K562 (cell line): ENCODE measurements around the gene MLX. TPM values are rescaled to one million over a fixed set of nuclear protein-coding genes. Genes with fewer than 3 reads are reported as not detected.

Experiments
- BACH1 ChIP-seq: fragments of 200-800 bp; sonication (Bioruptor generic); IDR thresholded peaks from 2 replicates; pipeline ENCODE4 v1.6.1; 2016; ENCODE audit warnings: missing genetic modification characterization, missing compliant biosample characterization
- CBFA2T2 ChIP-seq: fragments of 450-650 bp; conservative IDR thresholded peaks from 2 replicates; pipeline ENCODE4 v1.6.1; 2017; ENCODE audit warnings: mild to moderate bottlenecking
- CEBPB ChIP-seq: fragments of 450-650 bp; IDR thresholded peaks from 2 replicates; pipeline ENCODE4 v1.6.1; 2016; ENCODE audit warnings: missing genetic modification characterization, missing compliant biosample characterization
- CEBPZ ChIP-seq: fragments of 150-350 bp; IDR thresholded peaks from 2 replicates; pipeline ENCODE4 v1.6.1; 2014; ENCODE audit warnings: low read depth, mild to moderate bottlenecking, low read length, borderline replicate concordance
- KDM5B ChIP-seq: fragments of 200-600 bp; sonication (generic); IDR thresholded peaks from 2 replicates; pipeline ENCODE4 v1.6.1; 2012; ENCODE audit warnings: low read depth, mild to moderate bottlenecking, moderate library complexity, low read length, control low read depth, inconsistent platforms; ENCODE audit not compliant: insufficient replicate concordance
- MAFK ChIP-seq: IDR thresholded peaks from 2 replicates; pipeline ENCODE4 v1.6.1; 2011; ENCODE audit warnings: low read length, improper control_type of control experiment
- NR2C2 ChIP-seq, 2 experiments: fragments of 200-800 bp in 1 of 2; sonication (Bioruptor generic) in 1 of 2; sonication (generic) in 1 of 2; formaldehyde crosslinking in 1 of 2; IDR thresholded peaks; 2 replicates each; pipeline versions ENCODE4 v1.6.1 to v1.8.0; 2016 to 2022; ENCODE audit warnings: mild to moderate bottlenecking in 1 of 2, missing compliant biosample characterization in 1 of 2, missing genetic modification characterization in 1 of 2, missing genetic modification reagents in 1 of 2
- SPI1 ChIP-seq: IDR thresholded peaks from 2 replicates; pipeline ENCODE4 v1.6.1; 2011; ENCODE audit warnings: low read depth, low read length, control low read depth, borderline replicate concordance
- SRF ChIP-seq, 2 experiments: fragments of 250-450, 450-650 bp in 1 of 2; sonication (Bioruptor Pico) in 1 of 2; sonication (generic) in 1 of 2; formaldehyde crosslinking; IDR thresholded peaks; 2 replicates each; pipeline versions ENCODE4 v1.5.0 to v1.5.1; 2020 to 2022; ENCODE audit warnings: mild to moderate bottlenecking in 1 of 2, missing genetic modification reagents in 1 of 2
- SRSF9 ChIP-seq: fragments of 200-400 bp; formaldehyde crosslinking; IDR thresholded peaks from 2 replicates; pipeline ENCODE4 v1.6.1; 2017; ENCODE audit warnings: low read depth, low read length, borderline replicate concordance
- ZNF212 ChIP-seq: fragments of 450-650 bp; formaldehyde crosslinking; IDR thresholded peaks from 2 replicates; pipeline ENCODE4 v1.4.0; 2020; ENCODE audit warnings: mild to moderate bottlenecking
- ZNF583 ChIP-seq: fragments of 250-450 bp; sonication (Bioruptor Pico); IDR thresholded peaks from 2 replicates; pipeline ENCODE4 v1.4.0; 2020
- polyA plus RNA-seq, 8 experiments: library from polyadenylated mRNA; depleted of rRNA in 4 of 8; stranded (reverse) in 5 of 8; unstranded in 3 of 8; fragments of >200 nt; fragmentation: Nextera tagmentation in 2 of 8; fragmentation: Illumina TruSeq in 1 of 8; extraction: Ambion mirVana in 2 of 8; extraction: Trizol in 1 of 8; gene quantifications; 2 replicates each; pipeline versions ENCODE4 v1.2.1 to v1.2.3, GENCODE V29; 2011 to 2014; ENCODE audit warnings: inconsistent platforms in 1 of 8, missing spikeins in 1 of 8
- total RNA-seq, 7 experiments: library from RNA; depleted of rRNA in 6 of 7; stranded (reverse); fragments of >200 nt in 6 of 7; fragmentation: Illumina TruSeq in 2 of 7; extraction: Trizol in 2 of 7; gene quantifications; 2 replicates each; pipeline versions ENCODE4 v1.2.1 to v1.2.3, GENCODE V29; 2011 to 2021; ENCODE audit warnings: low replicate concordance in 1 of 7
- TF ChIP-seq, protein P1 (sequence below): sonication (generic); formaldehyde crosslinking; IDR thresholded peaks from 2 replicates; pipeline ENCODE4 v1.8.0; 2023; ENCODE audit warnings: mild to moderate bottlenecking, missing genetic modification reagents

MLX gene
- total and polyA plus RNA-seq, 9 of the 15 experiments (the other 6 are each of a cell fraction or from before 2014, with no cell fraction given), result 42.9 to 100 (median 58.9) TPM

DNA sequence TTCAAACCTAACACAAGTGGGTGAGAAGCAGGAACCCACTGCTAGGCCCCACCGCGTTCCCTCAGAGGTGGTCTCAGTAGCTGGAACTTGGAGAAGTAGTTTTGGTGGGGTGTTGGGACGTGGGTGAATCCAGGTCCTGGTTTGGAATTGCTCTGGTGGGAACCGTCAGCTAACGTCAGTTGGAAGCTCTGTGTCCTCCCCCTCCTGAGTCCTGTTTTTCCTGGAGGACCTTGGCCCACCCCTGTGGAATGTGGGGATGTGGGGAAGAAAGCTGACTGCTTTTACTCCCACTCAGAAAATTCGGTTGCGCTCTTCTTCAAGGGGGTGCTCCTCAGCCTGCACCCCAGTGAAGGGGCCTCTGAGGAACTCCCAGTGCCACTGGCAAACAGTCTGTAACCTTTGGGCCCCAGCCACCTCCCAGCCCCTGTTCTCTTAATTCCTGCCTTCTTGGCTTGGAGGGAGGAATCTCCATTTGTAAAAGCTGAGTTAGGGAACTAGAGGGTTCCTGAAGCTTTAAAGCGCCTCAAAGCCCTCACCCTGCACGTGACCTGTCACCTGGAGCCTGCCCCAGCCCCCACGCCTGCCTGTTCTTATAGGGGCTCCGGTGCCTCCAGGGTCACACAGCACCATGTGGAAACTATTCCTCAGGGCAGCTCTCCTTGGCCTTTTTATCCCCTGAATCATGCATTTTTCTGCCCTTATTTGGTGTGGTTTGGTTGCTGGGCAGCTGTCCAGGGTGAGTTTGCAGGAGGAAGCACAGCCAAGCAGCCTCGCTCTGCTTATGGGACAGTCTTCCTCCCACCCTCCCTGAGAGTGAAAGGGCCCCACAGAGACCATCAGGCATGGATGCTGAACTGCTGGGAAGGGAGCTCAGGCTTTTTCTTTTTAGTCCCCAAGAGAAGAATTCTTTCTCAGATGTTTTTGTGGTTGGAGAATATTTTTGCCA, 47.1 kb upstream of the MLX start (continued):
- TF ChIP-seq CEBPZ (no peak), MAFK (peak; percentile 63; the same call in 1 of the 2 replicates), KDM5B (peak; percentile 54), SRF (CRISPR knock-in tag; IDR thresholded peaks at IDR 0.05) (peak; percentile 77 to 97), ZNF583 (CRISPR knock-in tag) (0 out of 2 replicates have a peak, but pooled peaks have one; percentile 21), SRSF9 (no peak), NR2C2 (CRISPR knock-in tag; IDR thresholded peaks at IDR 0.05) (no peak), NR2C2 (tag; IDR thresholded peaks at IDR 0.05) (peak; percentile 60; the same call in 1 of the 2 replicates), CBFA2T2 (0 out of 2 replicates have a peak, but pooled peaks have one; percentile 13), BACH1 (tag) (peak; percentile 20; the same call in 1 of the 2 replicates), CEBPB (tag) (no peak), SPI1 (0 out of 2 replicates have a peak, but pooled peaks have one; percentile 5), ZNF212 (CRISPR knock-in tag) (no peak)
- TF ChIP-seq, protein P1, sequence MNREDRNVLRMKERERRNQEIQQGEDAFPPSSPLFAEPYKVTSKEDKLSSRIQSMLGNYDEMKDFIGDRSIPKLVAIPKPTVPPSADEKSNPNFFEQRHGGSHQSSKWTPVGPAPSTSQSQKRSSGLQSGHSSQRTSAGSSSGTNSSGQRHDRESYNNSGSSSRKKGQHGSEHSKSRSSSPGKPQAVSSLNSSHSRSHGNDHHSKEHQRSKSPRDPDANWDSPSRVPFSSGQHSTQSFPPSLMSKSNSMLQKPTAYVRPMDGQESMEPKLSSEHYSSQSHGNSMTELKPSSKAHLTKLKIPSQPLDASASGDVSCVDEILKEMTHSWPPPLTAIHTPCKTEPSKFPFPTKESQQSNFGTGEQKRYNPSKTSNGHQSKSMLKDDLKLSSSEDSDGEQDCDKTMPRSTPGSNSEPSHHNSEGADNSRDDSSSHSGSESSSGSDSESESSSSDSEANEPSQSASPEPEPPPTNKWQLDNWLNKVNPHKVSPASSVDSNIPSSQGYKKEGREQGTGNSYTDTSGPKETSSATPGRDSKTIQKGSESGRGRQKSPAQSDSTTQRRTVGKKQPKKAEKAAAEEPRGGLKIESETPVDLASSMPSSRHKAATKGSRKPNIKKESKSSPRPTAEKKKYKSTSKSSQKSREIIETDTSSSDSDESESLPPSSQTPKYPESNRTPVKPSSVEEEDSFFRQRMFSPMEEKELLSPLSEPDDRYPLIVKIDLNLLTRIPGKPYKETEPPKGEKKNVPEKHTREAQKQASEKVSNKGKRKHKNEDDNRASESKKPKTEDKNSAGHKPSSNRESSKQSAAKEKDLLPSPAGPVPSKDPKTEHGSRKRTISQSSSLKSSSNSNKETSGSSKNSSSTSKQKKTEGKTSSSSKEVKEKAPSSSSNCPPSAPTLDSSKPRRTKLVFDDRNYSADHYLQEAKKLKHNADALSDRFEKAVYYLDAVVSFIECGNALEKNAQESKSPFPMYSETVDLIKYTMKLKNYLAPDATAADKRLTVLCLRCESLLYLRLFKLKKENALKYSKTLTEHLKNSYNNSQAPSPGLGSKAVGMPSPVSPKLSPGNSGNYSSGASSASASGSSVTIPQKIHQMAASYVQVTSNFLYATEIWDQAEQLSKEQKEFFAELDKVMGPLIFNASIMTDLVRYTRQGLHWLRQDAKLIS (CRISPR knock-in tag), result no peak
